GM23338 (cell line): ENCODE measurements around the gene PPL. TPM values are rescaled to one million over a fixed set of nuclear protein-coding genes. Genes with fewer than 3 reads are reported as not detected.

Experiments
- ATAC-seq: fragments of 200-7000 bp; cut with Tn5 transposase; 3 replicates; pipeline ENCODE4 v1.9.1; 2020
- DNase-seq: peaks from one replicate; pipeline ENCODE4 v3.0.0-alpha.2; 2015; ENCODE audit warnings: low spot score
- H2AFZ ChIP-seq: fragments of 200-600 bp; sonication (generic); 2 replicates; pipeline ENCODE4 v1.8.0; 2016; ENCODE audit warnings: antibody characterized with exemption, mild to moderate bottlenecking, moderate library complexity
- H3F3A ChIP-seq: fragments of 200-600 bp; sonication (generic); replicated peaks from 2 replicates; pipeline ENCODE4 v1.8.0; 2017; ENCODE audit warnings: antibody characterized with exemption, mixed run types, low read depth
- H3K27ac ChIP-seq: fragments of 200-600 bp; sonication (generic); 2 replicates; pipeline ENCODE4 v1.6.1; 2016; ENCODE audit warnings: low read depth
- H3K27me3 ChIP-seq: fragments of 200-600 bp; sonication (generic); 2 replicates; pipeline ENCODE4 v1.8.0; 2016; ENCODE audit warnings: mild to moderate bottlenecking, mixed run types, moderate library complexity; ENCODE audit not compliant: insufficient read depth
- H3K36me3 ChIP-seq: fragments of 200-600 bp; sonication (generic); 2 replicates; pipeline ENCODE4 v1.8.0; 2016; ENCODE audit warnings: mild to moderate bottlenecking; ENCODE audit not compliant: insufficient read depth
- H3K4me1 ChIP-seq: fragments of 200-600 bp; sonication (generic); 2 replicates; pipeline ENCODE4 v1.8.0; 2016; ENCODE audit warnings: mild to moderate bottlenecking, moderate library complexity; ENCODE audit not compliant: insufficient read depth
- H3K4me2 ChIP-seq: fragments of 200-600 bp; sonication (generic); 2 replicates; pipeline ENCODE4 v1.7.1; 2017; ENCODE audit warnings: mixed run types
- H3K4me3 ChIP-seq: fragments of 200-600 bp; sonication (generic); 2 replicates; pipeline ENCODE4 v1.6.1; 2016; ENCODE audit warnings: mixed run types
- H3K79me2 ChIP-seq: fragments of 200-600 bp; sonication (generic); replicated peaks from 2 replicates; pipeline ENCODE4 v1.8.0; 2017; ENCODE audit warnings: mild to moderate bottlenecking; ENCODE audit not compliant: insufficient read depth
- H3K9me2 ChIP-seq: fragments of 200-600 bp; sonication (generic); 2 replicates; pipeline ENCODE4 v1.8.0; 2017; ENCODE audit not compliant: insufficient read depth
- H4K20me1 ChIP-seq: fragments of 200-600 bp; sonication (generic); replicated peaks from 2 replicates; pipeline ENCODE4 v1.8.0; 2017; ENCODE audit warnings: mild to moderate bottlenecking; ENCODE audit not compliant: insufficient read depth
- H3K27ac Mint-ChIP-seq: 2 replicates; pipeline ENCODE4 v1.8.0; 2020; ENCODE audit warnings: inconsistent platforms, mild to moderate bottlenecking, moderate library complexity, mixed read lengths
- H3K27me3 Mint-ChIP-seq: 3 replicates; pipeline ENCODE4 v1.8.0; 2022; ENCODE audit warnings: low read depth, mild to moderate bottlenecking, moderate library complexity, mixed read lengths, inconsistent platforms; ENCODE audit not compliant: insufficient read depth, poor library complexity
- H3K36me3 Mint-ChIP-seq: 3 replicates; pipeline ENCODE4 v1.8.0; 2021; ENCODE audit warnings: low read depth, mild to moderate bottlenecking, inconsistent platforms, moderate library complexity, mixed read lengths
- H3K4me1 Mint-ChIP-seq: 3 replicates; pipeline ENCODE4 v1.8.0; 2020; ENCODE audit warnings: mild to moderate bottlenecking, inconsistent platforms, mixed read lengths
- H3K4me3 Mint-ChIP-seq: 3 replicates; pipeline ENCODE4 v1.8.0; 2021; ENCODE audit warnings: moderate library complexity, mild to moderate bottlenecking, inconsistent platforms, mixed read lengths
- H3K9me3 Mint-ChIP-seq: 3 replicates; pipeline ENCODE4 v1.8.0; 2020; ENCODE audit warnings: moderate library complexity, mild to moderate bottlenecking, inconsistent platforms, mixed read lengths
- ETS1 ChIP-seq: IDR thresholded peaks from 2 replicates; pipeline ENCODE4 v1.6.1; 2016; ENCODE audit warnings: antibody characterized with exemption
- EZH2 ChIP-seq: fragments of 200-600 bp; sonication (generic); IDR thresholded peaks from one replicate; pipeline ENCODE4 v1.8.0; 2017; ENCODE audit warnings: antibody characterized with exemption, mild to moderate bottlenecking, low read depth; ENCODE audit not compliant: unreplicated experiment
- EZH2phosphoT487 ChIP-seq: fragments of 200-600 bp; sonication (generic); IDR thresholded peaks from one replicate; pipeline ENCODE4 v1.8.1; 2018; ENCODE audit warnings: antibody characterized with exemption; ENCODE audit not compliant: unreplicated experiment
- NANOG ChIP-seq: IDR thresholded peaks from 2 replicates; pipeline ENCODE4 v1.6.1; 2016; ENCODE audit warnings: antibody characterized with exemption, borderline replicate concordance
- REST ChIP-seq: IDR thresholded peaks from one replicate; pipeline ENCODE4 v1.6.1; 2018; ENCODE audit warnings: antibody characterized with exemption; ENCODE audit not compliant: unreplicated experiment
- STAT1 ChIP-seq: IDR thresholded peaks from one replicate; pipeline ENCODE4 v1.6.1; 2016; ENCODE audit warnings: antibody characterized with exemption; ENCODE audit not compliant: unreplicated experiment
- polyA plus RNA-seq: library from polyadenylated mRNA; unstranded; fragments of >200 nt; fragmentation: Nextera tagmentation; extraction: Ambion mirVana; gene quantifications from 2 replicates; pipeline ENCODE4 v1.2.1, GENCODE V29; 2016
- total RNA-seq: library from RNA; depleted of rRNA; stranded (reverse); fragments of >200 nt; shearing (Covaris generic); gene quantifications from 2 replicates; pipeline ENCODE4 v1.2.3, GENCODE V29; 2014

PPL gene
- total and polyA plus RNA-seq, 2 experiments from 2014 or later = 10.6 to 31.7 TPM

GRCh38 chr16:4904108-4904941, 32.6 kb downstream of the PPL start:
- no peaks in the 10 kb centered on the region for H3K9me3 Mint-ChIP-seq
- H3K27me3 Mint-ChIP-seq = peaks cover 3% of the 10 kb centered on the region
- ATAC-seq (no peak), DNase-seq (no peak)
- no peak overlapping the region for H3K4me3 Mint-ChIP-seq
- no peaks in the 10 kb centered on the region for H3K9me2 ChIP-seq
- H3K79me2 ChIP-seq = no peaks in the 10 kb centered on the region
- 0 out of 2 replicates have a peak, but pooled peaks cover 3% of the 10 kb centered on the region for H3F3A ChIP-seq
- no peaks in the 10 kb centered on the region for H3K4me1 ChIP-seq
- H3K4me1 Mint-ChIP-seq = peaks cover 3% of the 10 kb centered on the region; the same call in 1 of the 3 replicates
- no peaks in the 10 kb centered on the region for H3K36me3 ChIP-seq
- no peak overlapping the region for H2AFZ ChIP-seq
- H4K20me1 ChIP-seq = no peaks in the 10 kb centered on the region; the same call in 1 of the 2 replicates
- no peak overlapping the region for H3K4me3 ChIP-seq
- H3K4me2 ChIP-seq = no peak overlapping the region
- no peak for TF ChIP-seq NANOG
- TF ChIP-seq EZH2 = no peak
- TF ChIP-seq ETS1 = no peak
- no peak for TF ChIP-seq STAT1
- H3K27me3 ChIP-seq = no peaks in the 10 kb centered on the region
- H3K27ac ChIP-seq = no peak overlapping the region
- H3K36me3 Mint-ChIP-seq = peaks cover 4% of the 10 kb centered on the region; the same call in 2 of the 3 replicates
- H3K27ac Mint-ChIP-seq = no peak overlapping the region

GRCh38 chr16:4902038-4902437, 34.9 kb downstream of the PPL start:
- Histone ChIP-seq H3K79me2 (no peaks in the 10 kb centered on the region), H3K27me3 (no peaks in the 10 kb centered on the region), H3F3A (0 out of 2 replicates have a peak, but pooled peaks cover 3% of the 10 kb centered on the region), H4K20me1 (no peaks in the 10 kb centered on the region), H3K27ac (no peak overlapping the region), H3K36me3 (no peaks in the 10 kb centered on the region), H3K4me3 (no peak overlapping the region), H3K9me2 (no peaks in the 10 kb centered on the region), H3K4me2 (no peak overlapping the region), H2AFZ (no peak overlapping the region), H3K4me1 (no peaks in the 10 kb centered on the region)
- peaks cover 3% of the 10 kb centered on the region for H3K27me3 Mint-ChIP-seq
- peaks cover 3% of the 10 kb centered on the region; the same call in 1 of the 3 replicates for H3K4me1 Mint-ChIP-seq
- peaks cover 5% of the 10 kb centered on the region; the same call in 1 of the 3 replicates for H3K9me3 Mint-ChIP-seq
- H3K27ac Mint-ChIP-seq = no peak overlapping the region
- peaks cover 26% of the 10 kb centered on the region for H3K36me3 Mint-ChIP-seq
- no peak for ATAC-seq
- H3K4me3 Mint-ChIP-seq = no peak overlapping the region
- no peak for DNase-seq
- no peak for TF ChIP-seq REST
- TF ChIP-seq EZH2phosphoT487 = no peak
